ENCODE data around the gene PADI2.

PADI2 gene

GRCh38 chr1:17116643-17117042 lies 2.6 kb downstream of the PADI2 start:
- DNase-seq (ENCODE audit: insufficient read length, low spot score) (no peak), FAIRE-seq (no peak)

DNA sequence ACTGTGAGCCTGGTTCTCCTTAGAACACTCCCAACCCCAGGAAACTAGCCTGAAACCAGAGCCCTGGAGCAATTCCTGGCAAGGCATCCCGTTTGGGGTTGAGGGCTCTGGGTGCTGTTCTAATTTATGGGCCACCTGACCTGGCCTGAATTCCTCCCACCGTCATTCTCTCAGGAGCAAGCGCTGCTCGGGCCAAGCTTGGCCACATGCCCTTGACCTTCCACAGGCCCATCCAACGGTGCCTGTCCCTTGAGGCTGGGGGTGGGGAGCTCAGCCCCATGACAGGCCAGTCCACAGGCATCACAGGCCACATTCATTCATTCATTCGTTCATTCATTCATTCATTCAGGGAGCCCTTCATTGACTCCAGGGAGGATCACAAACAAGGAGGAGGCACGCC lies 5.3 kb downstream of the PADI2 start:
- no peak for FAIRE-seq
- no peak for DNase-seq (ENCODE audit: insufficient read length, low spot score)

- no peak for DNase-seq (ENCODE audit: insufficient read length, low spot score)
- FAIRE-seq: no peak
Observed at GRCh38 chr1:17112496-17113236, 6.6 kb downstream of the PADI2 start.

DNA sequence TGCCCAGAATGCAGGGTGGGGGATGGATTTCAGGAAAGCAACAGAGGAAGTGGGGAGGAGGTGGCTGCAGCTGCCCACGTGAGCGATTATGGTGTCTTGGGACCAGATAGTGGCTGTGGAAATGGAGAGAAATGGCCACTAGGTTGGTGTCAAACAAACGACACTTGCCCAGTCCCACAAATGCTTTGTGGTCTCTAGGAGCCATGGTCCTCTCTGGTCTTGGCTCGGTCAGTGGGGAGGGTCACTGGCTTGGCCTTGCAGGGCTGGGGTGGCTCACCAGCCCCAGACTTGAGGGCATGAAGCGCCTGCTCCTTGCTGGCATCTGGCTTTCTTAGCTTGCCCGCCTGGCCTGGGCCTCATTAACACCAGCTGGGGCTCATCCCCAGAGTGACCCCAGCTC lies 7.2 kb downstream of the PADI2 start:
- FAIRE-seq (no peak), DNase-seq (ENCODE audit: insufficient read length, low spot score) (no peak)

GRCh38 chr1:17110555-17110926 lies 8.7 kb downstream of the PADI2 start:
- FAIRE-seq (no peak), DNase-seq (ENCODE audit: insufficient read length, low spot score) (no peak)

DNA sequence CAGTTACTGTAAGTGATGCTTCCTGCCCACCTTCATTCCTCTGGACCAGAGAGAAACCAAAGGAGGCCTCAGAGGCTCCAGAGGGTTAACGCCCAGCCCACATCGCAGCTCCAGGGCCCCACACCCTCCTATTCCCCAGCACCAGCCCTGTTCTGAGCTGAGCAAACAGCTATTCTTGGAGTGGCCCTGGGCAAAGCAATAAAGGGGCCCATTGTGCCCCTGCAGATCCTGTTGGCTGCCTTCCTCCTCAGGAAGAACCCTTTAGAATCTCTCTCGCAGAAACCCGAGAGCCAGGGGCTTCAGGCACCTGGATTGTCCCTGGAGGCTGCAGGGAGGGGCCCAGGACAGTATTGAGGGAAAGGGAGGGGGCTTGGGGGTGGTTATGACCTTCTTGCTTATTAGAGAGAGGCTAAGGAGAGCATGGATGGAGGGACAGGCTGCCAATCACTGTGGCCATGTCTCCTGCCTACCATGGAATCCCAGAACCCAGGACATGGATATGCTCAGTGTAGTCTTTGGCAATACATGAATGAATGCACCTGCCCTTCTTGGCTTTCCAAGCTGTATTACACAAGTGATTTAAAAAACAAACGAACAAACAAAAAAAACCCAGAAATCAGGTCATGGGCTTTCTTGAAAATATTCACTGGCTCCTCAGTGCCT lies 9.2 kb downstream of the PADI2 start:
- FAIRE-seq (no peak), DNase-seq (ENCODE audit: insufficient read length, low spot score) (no peak)

DNA sequence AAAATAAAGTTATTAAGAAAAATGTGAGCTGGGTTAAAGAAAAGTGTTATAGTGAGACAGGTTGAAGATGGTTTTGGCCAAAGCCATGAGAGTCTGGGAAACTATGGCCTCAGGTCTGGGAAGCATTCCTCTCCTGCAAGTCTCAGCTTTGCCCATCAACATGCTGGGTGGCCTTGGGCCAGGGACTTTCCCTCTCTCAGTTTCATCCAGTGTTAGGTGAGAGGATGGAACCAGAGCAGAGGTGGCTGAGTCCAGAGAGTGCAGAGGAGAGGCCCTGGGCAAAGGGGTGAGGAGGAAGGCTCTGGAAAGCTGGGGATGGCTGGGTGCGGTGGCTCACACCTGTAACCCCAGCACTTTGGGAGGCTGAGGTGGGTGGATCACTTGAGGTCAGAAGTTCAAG lies 10.5 kb downstream of the PADI2 start:
- FAIRE-seq: no peak
- no peak for DNase-seq (ENCODE audit: insufficient read length, low spot score)

GRCh38 chr1:17108360-17108759 lies 10.9 kb downstream of the PADI2 start:
- FAIRE-seq (no peak), DNase-seq (ENCODE audit: insufficient read length, low spot score) (no peak)

DNA sequence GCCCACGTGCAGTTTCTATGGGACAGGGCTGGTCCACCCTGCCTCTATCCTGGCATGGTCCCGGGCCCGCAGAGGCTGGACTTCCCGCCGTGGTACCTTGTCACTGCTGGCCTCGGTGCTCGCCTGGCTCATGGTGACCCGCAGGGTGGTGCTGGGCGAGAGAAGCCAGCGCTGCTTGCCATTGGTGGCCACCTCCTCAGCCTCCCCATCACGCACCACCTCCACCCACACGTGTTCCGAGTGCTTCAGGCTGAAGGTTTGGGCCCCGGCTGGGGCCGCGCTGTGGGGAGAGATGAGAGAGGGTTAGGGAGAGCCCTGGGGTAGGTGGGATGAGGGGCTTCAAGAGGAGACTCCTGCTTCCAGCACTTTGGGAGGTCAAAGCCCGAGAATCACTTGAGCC lies 14.5 kb downstream of the PADI2 start:
- FAIRE-seq (no peak), DNase-seq (ENCODE audit: insufficient read length, low spot score) (no peak)

GRCh38 chr1:17102232-17102631 lies 17.0 kb downstream of the PADI2 start:
- FAIRE-seq (no peak), DNase-seq (ENCODE audit: insufficient read length, low spot score) (no peak)

- no peak for DNase-seq (ENCODE audit: insufficient read length, low spot score)
- no peak for FAIRE-seq
Observed at GRCh38 chr1:17101261-17101660, 18.0 kb downstream of the PADI2 start.

- DNase-seq (ENCODE audit: insufficient read length, low spot score) (no peak), FAIRE-seq (no peak)
Observed at GRCh38 chr1:17099616-17100340, 19.5 kb downstream of the PADI2 start.

GRCh38 chr1:17098446-17099317 lies 20.6 kb downstream of the PADI2 start:
- no peak for FAIRE-seq
- no peak for DNase-seq (ENCODE audit: insufficient read length, low spot score)

DNA sequence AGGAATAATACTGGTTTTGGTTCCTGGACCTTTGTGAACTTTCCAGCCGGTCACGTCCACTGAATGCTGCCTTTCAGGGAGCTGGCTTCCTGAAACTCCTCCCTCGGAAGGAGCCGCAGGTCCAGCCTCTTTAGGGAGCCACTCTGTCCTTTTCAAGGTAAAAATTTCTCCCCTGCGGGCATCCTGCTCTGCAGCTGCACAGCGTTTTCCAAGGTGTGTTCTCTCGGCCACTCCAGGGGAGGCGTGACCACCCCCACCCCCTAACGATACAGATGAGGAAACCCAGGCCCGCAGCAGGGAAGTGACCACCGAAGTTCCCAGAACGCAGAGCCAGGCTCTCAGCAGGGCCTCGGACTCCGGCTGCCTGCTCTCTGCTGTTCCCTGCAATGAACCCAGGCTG lies 21.5 kb downstream of the PADI2 start:
- DNase-seq (ENCODE audit: insufficient read length, low spot score) (no peak), FAIRE-seq (no peak)

DNA sequence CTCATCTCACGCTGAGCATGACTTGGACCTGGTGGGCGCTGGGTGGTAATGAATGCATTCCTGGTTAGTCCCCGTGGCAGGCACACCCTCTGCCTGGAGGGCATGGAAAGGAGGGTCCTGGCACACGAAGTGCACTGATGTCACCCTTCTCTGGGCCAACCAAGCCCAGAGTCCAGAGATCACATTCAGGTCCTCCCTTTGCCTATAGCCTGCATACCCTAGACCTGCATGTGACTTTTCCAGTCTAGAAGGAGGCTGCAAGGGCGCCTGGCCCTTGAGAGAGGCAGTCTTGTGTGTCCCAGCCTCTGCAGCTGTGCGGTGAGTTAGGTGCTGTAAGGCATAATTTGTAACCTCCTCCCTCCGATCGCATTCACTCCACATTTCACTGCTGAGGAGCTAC lies 22.1 kb downstream of the PADI2 start:
- FAIRE-seq: no peak
- no peak for DNase-seq (ENCODE audit: insufficient read length, low spot score)

GRCh38 chr1:17096584-17096983 lies 22.7 kb downstream of the PADI2 start:
- FAIRE-seq: no peak

DNA sequence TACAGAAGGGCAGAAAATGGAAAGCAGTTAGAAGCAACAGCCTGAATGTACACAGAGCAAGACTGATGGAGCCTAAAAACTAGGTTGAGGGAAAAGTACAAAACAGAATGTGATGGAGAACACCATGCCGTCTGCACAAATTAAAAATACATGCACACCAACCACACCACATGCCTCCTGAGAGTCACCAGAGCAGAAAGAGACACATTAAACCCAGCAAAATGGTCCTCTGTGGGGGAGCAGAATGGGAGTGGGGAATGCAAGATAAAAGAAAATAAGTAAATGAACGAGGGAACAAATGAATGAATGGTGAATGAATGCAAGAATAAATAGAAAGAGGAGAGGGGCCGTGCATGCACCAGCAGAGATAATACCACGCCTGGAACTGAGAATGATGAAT lies 24.1 kb downstream of the PADI2 start:
- FAIRE-seq: no peak

More at GRCh38 chr1:17096584-17096983, 22.7 kb downstream of the PADI2 start:
- no peak for DNase-seq (ENCODE audit: insufficient read length, low spot score)

GRCh38 chr1:17094664-17095063 lies 24.6 kb downstream of the PADI2 start:
- FAIRE-seq (no peak), DNase-seq (ENCODE audit: insufficient read length, low spot score) (no peak)

More for the DNA sequence above, 24.1 kb downstream of the PADI2 start:
- no peak for DNase-seq (ENCODE audit: insufficient read length, low spot score)

DNA sequence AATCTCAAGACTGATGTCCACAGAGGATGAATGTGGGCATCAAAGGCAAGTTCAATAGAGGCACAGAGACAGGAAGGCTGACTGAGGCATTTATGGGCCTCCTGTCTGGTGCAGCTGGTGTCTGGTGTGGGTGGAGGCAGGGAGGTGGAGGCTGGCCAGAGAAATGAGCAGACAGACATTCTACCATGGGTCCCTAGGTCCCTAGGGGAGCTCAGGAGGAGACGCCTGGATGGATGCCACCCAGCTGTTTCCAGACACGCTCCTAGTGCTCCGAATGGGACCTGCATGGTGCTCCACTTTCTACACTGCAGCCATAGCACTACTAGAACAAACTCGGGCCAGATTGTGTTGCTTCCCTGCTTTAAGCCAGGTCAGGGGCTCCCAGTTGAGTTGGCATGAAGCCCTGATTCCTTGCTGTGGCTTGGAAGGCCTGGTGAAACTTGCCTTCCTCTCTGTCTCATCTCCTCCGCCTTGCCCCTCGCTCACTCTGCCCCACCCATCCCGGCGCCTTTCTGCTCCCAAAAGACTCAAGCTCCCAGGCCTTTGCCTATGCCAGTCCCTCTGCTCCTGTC lies 25.3 kb downstream of the PADI2 start:
- no peak for FAIRE-seq
- no peak for DNase-seq (ENCODE audit: insufficient read length, low spot score)

DNA sequence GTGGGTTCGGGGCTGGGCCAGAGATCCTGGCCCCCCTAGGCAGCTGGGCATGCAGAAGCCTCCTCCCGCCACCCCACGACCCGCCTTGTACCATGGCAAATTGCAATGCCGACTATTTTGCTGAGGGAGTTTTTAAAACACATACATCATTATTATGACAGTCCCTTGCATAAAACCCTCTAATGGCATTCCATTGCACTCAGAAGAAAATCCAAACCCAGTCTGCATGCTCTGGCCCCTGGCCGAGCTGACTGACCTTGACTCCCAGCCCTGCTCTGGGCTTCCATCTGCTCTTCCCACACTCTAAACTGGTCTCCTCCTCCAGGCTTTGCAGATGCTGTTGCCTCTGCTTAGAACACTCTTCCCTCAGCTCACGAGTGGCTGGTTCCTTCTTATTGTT lies 28.0 kb downstream of the PADI2 start:
- DNase-seq (ENCODE audit: insufficient read length, low spot score) (no peak), FAIRE-seq (no peak)

GRCh38 chr1:17089506-17089905 lies 29.7 kb downstream of the PADI2 start:
- no peak for FAIRE-seq
- no peak for DNase-seq (ENCODE audit: insufficient read length, low spot score)
